GM18909 (cell line): ENCODE measurements around the gene UQCRC1.
"Not testable (repeated sequence)": the region's sequence is repeated elsewhere in the genome, so short reads cannot be mapped to it uniquely, and the experiment has no call there.

Source experiments
- ATAC-seq: cut with Tn5 transposase; IDR thresholded peaks from one replicate; pipeline ENCODE4 v1.9.1; 2021; ENCODE audit warnings: mild to moderate bottlenecking; ENCODE audit not compliant: unreplicated experiment, poor library complexity

UQCRC1 gene

GRCh38 chr3:48560648-48561018 lies 48.8 kb downstream of the UQCRC1 start:
- no peak for ATAC-seq

- no peak for ATAC-seq
These were observed 50.8 kb downstream of the UQCRC1 start for GRCh38 chr3:48558493-48559134.

GRCh38 chr3:48556796-48557626 lies 52.4 kb downstream of the UQCRC1 start, which contains the start of gene PFKFB4:
Gene PFKFB4, minus strand, starts transcription at chr3:48556803. Its CDS starts 26 bp downstream, at chr3:48556777.
- ATAC-seq, result peak; percentile 84

GRCh38 chr3:48555949-48556795 lies 53.3 kb downstream of the UQCRC1 start:
- no peak for ATAC-seq

- ATAC-seq, result no peak
These were observed 54.1 kb downstream of the UQCRC1 start for GRCh38 chr3:48555231-48555948.

GRCh38 chr3:48553886-48554845 lies 55.3 kb downstream of the UQCRC1 start:
- no peak for ATAC-seq

- ATAC-seq, result no peak
These were observed 56.1 kb downstream of the UQCRC1 start for GRCh38 chr3:48553361-48553760.

GRCh38 chr3:48552111-48552951 lies 57.1 kb downstream of the UQCRC1 start:
- ATAC-seq, result no peak

- not testable (repeated sequence) for ATAC-seq
These were observed 57.8 kb downstream of the UQCRC1 start for GRCh38 chr3:48551651-48552050.
